WI38 (cell line): ENCODE data around the gene DST.

Experiments used
- H3K4me3 ChIP-seq: 2 replicates; pipeline ENCODE4 v1.5.1; 2011; ENCODE audit warnings: low read depth, mild to moderate bottlenecking, control low read depth, low read length
- TF ChIP-seq, protein P1 (sequence below): IDR thresholded peaks from 2 replicates; pipeline ENCODE4 v1.5.1; 2012; ENCODE audit warnings: low read depth, mild to moderate bottlenecking, control low read depth, low read length

DST gene

DNA sequence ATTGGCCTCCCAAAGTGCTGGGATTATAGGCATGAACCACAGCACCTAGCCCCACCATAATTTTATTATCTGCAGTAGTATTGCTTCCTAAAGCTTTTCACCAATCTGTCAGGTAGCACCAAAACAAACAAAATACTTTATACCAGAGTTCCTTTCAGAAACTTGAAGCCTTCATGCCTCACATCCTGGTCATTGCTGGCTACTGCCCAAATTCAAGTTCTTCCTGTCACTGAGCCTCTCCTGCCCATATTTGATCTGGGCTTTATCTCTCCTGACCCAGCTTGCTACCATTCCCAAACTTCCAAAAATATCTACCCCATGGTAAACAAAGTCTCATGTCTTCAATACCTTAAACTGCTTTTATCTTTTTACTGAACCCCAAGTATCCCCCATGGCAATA, 34.9 kb upstream of the DST start:
- no peak overlapping the region for H3K4me3 ChIP-seq
- TF ChIP-seq, protein P1, sequence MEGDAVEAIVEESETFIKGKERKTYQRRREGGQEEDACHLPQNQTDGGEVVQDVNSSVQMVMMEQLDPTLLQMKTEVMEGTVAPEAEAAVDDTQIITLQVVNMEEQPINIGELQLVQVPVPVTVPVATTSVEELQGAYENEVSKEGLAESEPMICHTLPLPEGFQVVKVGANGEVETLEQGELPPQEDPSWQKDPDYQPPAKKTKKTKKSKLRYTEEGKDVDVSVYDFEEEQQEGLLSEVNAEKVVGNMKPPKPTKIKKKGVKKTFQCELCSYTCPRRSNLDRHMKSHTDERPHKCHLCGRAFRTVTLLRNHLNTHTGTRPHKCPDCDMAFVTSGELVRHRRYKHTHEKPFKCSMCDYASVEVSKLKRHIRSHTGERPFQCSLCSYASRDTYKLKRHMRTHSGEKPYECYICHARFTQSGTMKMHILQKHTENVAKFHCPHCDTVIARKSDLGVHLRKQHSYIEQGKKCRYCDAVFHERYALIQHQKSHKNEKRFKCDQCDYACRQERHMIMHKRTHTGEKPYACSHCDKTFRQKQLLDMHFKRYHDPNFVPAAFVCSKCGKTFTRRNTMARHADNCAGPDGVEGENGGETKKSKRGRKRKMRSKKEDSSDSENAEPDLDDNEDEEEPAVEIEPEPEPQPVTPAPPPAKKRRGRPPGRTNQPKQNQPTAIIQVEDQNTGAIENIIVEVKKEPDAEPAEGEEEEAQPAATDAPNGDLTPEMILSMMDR: no peak

DNA sequence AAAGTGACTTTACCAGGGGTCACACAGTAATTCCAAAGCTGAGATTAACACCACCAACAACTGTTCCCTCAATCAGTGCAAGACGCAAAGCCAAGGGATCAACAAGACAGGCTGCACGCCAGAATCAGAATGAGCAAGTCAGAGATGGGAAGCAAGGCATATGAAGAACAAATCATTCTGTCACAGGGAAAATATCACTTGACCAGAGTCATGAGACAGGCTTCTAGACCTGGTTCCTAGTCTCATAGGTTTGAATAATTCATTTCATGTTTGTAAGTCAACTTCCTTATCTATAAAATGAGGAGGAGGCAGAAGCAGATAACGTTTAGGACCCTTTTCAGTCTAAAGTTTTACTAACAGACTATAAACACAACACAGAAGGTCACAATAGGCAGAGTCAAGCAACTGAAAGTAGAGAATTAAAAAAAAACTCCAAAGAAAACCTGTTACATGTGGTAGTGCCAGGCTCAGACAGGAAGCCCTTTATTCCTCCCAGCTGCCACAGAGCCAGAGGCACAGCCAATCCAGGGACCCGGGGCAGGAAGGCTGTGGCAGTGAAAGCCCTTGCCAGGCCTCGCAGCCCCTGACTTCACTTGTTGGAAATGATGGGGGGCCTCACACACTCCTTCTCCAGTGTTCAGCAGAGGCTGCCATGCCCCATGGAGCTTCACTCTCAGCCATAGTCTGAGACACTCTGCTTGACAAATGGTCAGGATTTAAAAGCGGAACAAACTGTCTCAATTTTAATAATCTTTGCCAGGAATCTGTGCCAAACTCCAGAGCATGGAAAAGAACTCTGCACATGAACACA, 29.2 kb upstream of the DST start:
- TF ChIP-seq, protein P1: no peak
- no peak overlapping the region for H3K4me3 ChIP-seq

DNA sequence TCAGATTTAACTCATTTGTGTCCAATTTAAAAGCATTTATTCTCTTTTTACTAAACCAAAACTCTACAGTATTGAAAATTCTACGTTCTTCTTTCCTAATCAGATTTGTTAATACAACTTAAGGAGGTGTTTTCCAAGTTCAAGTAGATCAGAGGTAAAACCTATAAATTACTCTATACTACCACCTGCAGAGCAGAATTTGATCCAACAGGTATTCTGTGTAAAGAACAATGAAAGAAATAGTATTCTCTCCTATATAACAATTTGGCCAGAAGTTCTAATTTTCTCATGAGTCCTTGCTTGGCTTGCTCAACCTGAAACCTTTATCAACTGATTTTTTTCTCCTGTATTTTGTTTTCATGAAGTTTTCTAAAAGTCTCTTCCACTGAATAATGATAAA, 28.5 kb upstream of the DST start:
- TF ChIP-seq, protein P1: no peak
- no peak overlapping the region for H3K4me3 ChIP-seq

DNA sequence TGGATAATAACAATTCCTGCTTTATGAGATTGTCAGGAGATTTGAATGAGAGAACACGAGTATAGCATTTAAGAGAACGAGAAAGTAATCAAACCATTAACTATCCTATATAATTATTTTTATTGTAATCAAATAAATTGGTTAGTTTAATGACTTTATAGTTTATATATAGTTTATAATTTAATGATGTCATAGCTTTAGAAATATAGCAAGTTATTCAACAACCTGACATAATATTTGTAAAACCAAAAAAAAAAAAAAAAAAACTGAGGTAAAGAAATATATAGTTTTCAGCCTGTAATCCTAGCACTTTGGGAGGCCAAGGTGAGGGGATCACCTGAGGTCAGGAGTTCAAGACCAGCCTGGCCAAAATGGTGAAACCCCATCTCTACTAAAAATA, 26.4 kb upstream of the DST start:
- H3K4me3 ChIP-seq: no peak overlapping the region

DNA sequence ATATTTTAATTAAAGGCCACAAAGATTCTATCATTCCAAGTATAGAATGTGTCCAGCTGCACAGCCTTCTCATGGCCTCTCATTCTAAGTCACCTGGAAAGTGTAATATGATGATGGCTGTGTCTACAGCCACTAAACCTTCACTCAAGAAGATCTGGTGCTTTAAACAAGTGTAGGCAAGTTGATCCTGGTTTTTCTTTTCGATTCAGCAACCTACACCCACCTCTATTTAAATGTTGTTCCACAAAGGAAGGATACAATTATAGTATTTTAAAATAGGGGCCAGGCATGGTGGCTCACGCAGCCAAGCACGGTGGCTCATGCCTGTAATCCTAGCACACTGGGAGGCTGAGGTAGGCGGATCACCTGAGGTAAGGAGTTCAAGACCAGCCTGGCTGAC, 25.5 kb upstream of the DST start:
- TF ChIP-seq, protein P1: no peak
- H3K4me3 ChIP-seq: no peak overlapping the region

More for the DNA sequence above, 26.4 kb upstream of the DST start:
- TF ChIP-seq, protein P1: no peak

DNA sequence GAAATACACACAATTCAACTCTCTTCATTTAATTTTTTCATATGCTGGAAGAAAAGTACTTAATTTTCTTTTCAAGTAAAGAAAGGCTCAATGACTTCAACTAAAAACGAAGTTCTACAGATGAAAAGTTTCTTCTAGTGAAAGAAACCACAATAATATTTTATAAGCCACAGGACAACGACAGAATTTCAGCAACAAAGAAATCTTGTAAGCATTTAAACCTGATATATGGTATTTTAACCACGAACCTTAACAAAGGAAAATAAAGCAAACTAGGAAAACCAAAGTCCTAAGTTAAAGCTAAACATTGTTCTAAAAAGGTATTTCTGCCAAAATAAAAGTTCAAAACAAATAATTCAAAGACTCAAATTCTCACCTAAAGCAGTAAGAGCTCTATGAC, 24.6 kb upstream of the DST start:
- no peak overlapping the region for H3K4me3 ChIP-seq
- TF ChIP-seq, protein P1: no peak

DNA sequence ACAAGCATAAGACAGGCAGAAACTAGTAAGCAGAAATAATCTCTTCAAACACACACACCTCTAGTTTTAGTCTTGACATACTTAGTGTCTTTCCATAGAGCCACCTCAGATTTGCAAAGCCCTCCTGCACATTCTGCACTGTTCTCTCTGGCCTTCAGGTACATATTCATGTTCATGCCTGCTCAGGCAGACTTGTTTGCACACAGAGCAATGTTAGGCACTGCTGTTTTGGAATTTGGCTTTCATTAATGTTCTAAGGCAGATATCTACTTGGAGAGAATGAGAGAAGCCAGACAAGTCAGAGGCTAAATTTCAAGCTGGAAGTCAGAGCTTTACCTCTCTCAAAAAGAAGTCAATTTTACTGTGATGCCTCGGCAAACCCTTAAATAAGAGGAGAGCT, 21.3 kb upstream of the DST start:
- no peak overlapping the region for H3K4me3 ChIP-seq
- TF ChIP-seq, protein P1: no peak
